Prostate gland (tissue), 2 donors: ENCODE measurements around the gene WDR64. TPM values are rescaled to one million over a fixed set of nuclear protein-coding genes. Genes with fewer than 3 reads are reported as not detected.

ENCODE experiments used
- DNase-seq: peaks from one replicate; pipeline ENCODE4 v3.0.0-alpha.2; 2019; ENCODE audit warnings: low spot score
- H3K27ac ChIP-seq, 2 donors: fragments of 200-600 bp; sonication (generic); 2 replicates each; pipeline ENCODE4 v1.5.1; 2017 to 2019
- H3K27me3 ChIP-seq: fragments of 200-600 bp; sonication (generic); replicated peaks from 2 replicates; pipeline ENCODE4 v1.5.1; 2019; ENCODE audit not compliant: insufficient read depth
- H3K36me3 ChIP-seq, 2 donors: fragments of 200-600 bp; sonication (generic); 1 replicate in 1 of 2; 2 replicates in 1 of 2; pipeline versions ENCODE4 v1.5.1 to v1.8.1; 2017 to 2019
- H3K4me1 ChIP-seq: fragments of 200-600 bp; sonication (generic); replicated peaks from 2 replicates; pipeline ENCODE4 v1.5.1; 2019
- H3K4me3 ChIP-seq, 2 donors: fragments of 200-600 bp; sonication (generic); 2 replicates each; pipeline ENCODE4 v1.5.1; 2017 to 2019
- H3K9me3 ChIP-seq: fragments of 200-600 bp; sonication (generic); 2 replicates; pipeline ENCODE4 v1.5.1; 2017
- CTCF ChIP-seq, 4 experiments: fragments of 200-600 bp in 2 of 4; fragments of 450-650 bp in 2 of 4; sonication (generic) in 2 of 4; IDR thresholded peaks; 1 replicate in 3 of 4; 2 replicates in 1 of 4; pipeline ENCODE4 v1.5.1; 2016 to 2019; ENCODE audit warnings: antibody characterized with exemption in 4 of 4, mild to moderate bottlenecking in 2 of 4, moderate library complexity in 2 of 4
- POLR2A ChIP-seq: fragments of 450-650 bp; IDR thresholded peaks from one replicate; pipeline ENCODE4 v1.6.1; 2016; ENCODE audit warnings: antibody characterized with exemption, mild to moderate bottlenecking
- POLR2AphosphoS5 ChIP-seq: sonication (generic); formaldehyde crosslinking; IDR thresholded peaks from one replicate; pipeline ENCODE4 v1.6.1; 2017; ENCODE audit warnings: antibody characterized with exemption
- WGBS: methylation state at CpG from one replicate; pipeline ENCODE4 v1.1.5; 2018; 5-methylcytosine and 5-hydroxymethylcytosine counted together
- intact Hi-C: fragments of 100-400 bp; cut with DNase I; formaldehyde crosslinking; loops from one replicate; pipeline ENCODE4 v1.14.2; 2022
- total RNA-seq, 2 donors: library from RNA; depleted of rRNA; stranded (reverse); fragments of >200 nt; gene quantifications; one replicate each; pipeline ENCODE4 v1.1.0, GENCODE V29; 2016

Gene WDR64
- total RNA-seq, 2 donors from 2014 or later: 0.91 TPM; not detected in 1

- no peak overlapping the region for H3K4me3 ChIP-seq
- 91% methylated on average over 1 of the region's 1 CpG for WGBS
- intact Hi-C loops: no loop called here
- H3K36me3 ChIP-seq: no peaks in the 10 kb centered on the region
- DNase-seq: no peak
- H3K4me1 ChIP-seq: no peaks in the 10 kb centered on the region
- no peak overlapping the region for H3K27ac ChIP-seq
- TF ChIP-seq CTCF (IDR thresholded peaks at IDR 0.05) (no peak), POLR2A (no peak), POLR2AphosphoS5 (no peak)
- H3K9me3 ChIP-seq: no peaks in the 10 kb centered on the region
- H3K27me3 ChIP-seq: no peaks in the 10 kb centered on the region
These were observed 9.5 kb upstream of the WDR64 start for GRCh38 chr1:241642593-241642944.

GRCh38 chr1:241644259-241644658, 7.8 kb upstream of the WDR64 start:
- intact Hi-C loops: no loop called here
- WGBS: 95% methylated on average over 2 of the region's 2 CpGs
- H3K27ac ChIP-seq: no peak overlapping the region
- H3K4me3 ChIP-seq: no peak overlapping the region
- no peak for DNase-seq
- H3K9me3 ChIP-seq: no peaks in the 10 kb centered on the region
- no peaks in the 10 kb centered on the region for H3K36me3 ChIP-seq
- no peak for TF ChIP-seq POLR2A
- no peak for TF ChIP-seq CTCF (IDR thresholded peaks at IDR 0.05)
- no peak for TF ChIP-seq POLR2AphosphoS5
- H3K27me3 ChIP-seq: no peaks in the 10 kb centered on the region
- no peaks in the 10 kb centered on the region for H3K4me1 ChIP-seq

- no peaks in the 10 kb centered on the region for H3K27me3 ChIP-seq
- H3K4me1 ChIP-seq: no peaks in the 10 kb centered on the region
- H3K36me3 ChIP-seq: no peaks in the 10 kb centered on the region
- 71% methylated on average over 4 of the region's 4 CpGs for WGBS
- no peak for TF ChIP-seq CTCF (IDR thresholded peaks at IDR 0.05)
- no peak for TF ChIP-seq POLR2AphosphoS5
- TF ChIP-seq POLR2A: no peak
- no peak for DNase-seq
- intact Hi-C loops: no loop called here
- H3K4me3 ChIP-seq: no peak overlapping the region
- H3K27ac ChIP-seq: no peak overlapping the region
- no peaks in the 10 kb centered on the region for H3K9me3 ChIP-seq
These were observed 6.9 kb upstream of the WDR64 start for GRCh38 chr1:241645199-241645598.

- Histone ChIP-seq H3K27ac (no peak overlapping the region), H3K9me3 (no peaks in the 10 kb centered on the region), H3K36me3 (no peaks in the 10 kb centered on the region), H3K4me1 (no peaks in the 10 kb centered on the region), H3K27me3 (no peaks in the 10 kb centered on the region), H3K4me3 (no peak overlapping the region)
- TF ChIP-seq CTCF (IDR thresholded peaks at IDR 0.05): no peak
- TF ChIP-seq POLR2AphosphoS5: no peak
- no peak for TF ChIP-seq POLR2A
- no peak for DNase-seq
- intact Hi-C loops: no loop called here
- WGBS: 72% methylated on average over 7 of the region's 7 CpGs
These were observed 5.9 kb upstream of the WDR64 start for GRCh38 chr1:241646201-241646600.

- TF ChIP-seq CTCF (IDR thresholded peaks at IDR 0.05) (no peak), POLR2AphosphoS5 (no peak), POLR2A (no peak)
These were observed 4.4 kb upstream of the WDR64 start for GRCh38 chr1:241647658-241648057.

More at GRCh38 chr1:241647658-241648057, 4.4 kb upstream of the WDR64 start:
- no peak for DNase-seq
- H3K27ac ChIP-seq: no peak overlapping the region
- intact Hi-C loops: no loop called here
- no peaks in the 10 kb centered on the region for H3K36me3 ChIP-seq
- no peaks in the 10 kb centered on the region for H3K27me3 ChIP-seq
- 73% methylated on average over 1 of the region's 1 CpG for WGBS
- no peaks in the 10 kb centered on the region for H3K4me1 ChIP-seq
- H3K4me3 ChIP-seq: no peak overlapping the region
- H3K9me3 ChIP-seq: no peaks in the 10 kb centered on the region
